Loucy (cell line): ENCODE measurements around the gene RGS6.

Source experiments
- H2AFZ ChIP-seq: fragments of 200-600 bp; sonication (generic); 2 replicates; pipeline ENCODE4 v1.6.0; 2016; ENCODE audit warnings: antibody characterized with exemption, mild to moderate bottlenecking, low read length, moderate library complexity
- H3F3A ChIP-seq: fragments of 200-600 bp; 2 replicates; pipeline ENCODE4 v1.6.0; 2016; ENCODE audit warnings: antibody characterized with exemption, low read depth, mild to moderate bottlenecking
- H3K27me3 ChIP-seq: fragments of 200-600 bp; sonication (generic); 2 replicates; pipeline ENCODE4 v1.6.1; 2014; ENCODE audit warnings: low read length, mild to moderate bottlenecking; ENCODE audit not compliant: insufficient read depth, poor library complexity, severe bottlenecking
- H3K36me3 ChIP-seq: fragments of 200-600 bp; sonication (generic); 2 replicates; pipeline ENCODE4 v1.6.1; 2016; ENCODE audit warnings: low read length; ENCODE audit not compliant: insufficient read depth
- H3K4me1 ChIP-seq: fragments of 200-600 bp; sonication (generic); 2 replicates; pipeline ENCODE4 v1.5.1; 2014; ENCODE audit warnings: low read length, mild to moderate bottlenecking; ENCODE audit not compliant: insufficient read depth, poor library complexity, severe bottlenecking
- H3K4me2 ChIP-seq: fragments of 200-600 bp; sonication (generic); 2 replicates; pipeline ENCODE4 v1.6.0; 2014; ENCODE audit warnings: antibody characterized with exemption, low read length, low read depth, mild to moderate bottlenecking; ENCODE audit not compliant: poor library complexity, severe bottlenecking
- H3K4me3 ChIP-seq: fragments of 200-600 bp; sonication (generic); 2 replicates; pipeline ENCODE4 v1.5.1; 2014; ENCODE audit warnings: low read length, mild to moderate bottlenecking, mixed read lengths; ENCODE audit not compliant: poor library complexity, severe bottlenecking
- H3K79me2 ChIP-seq: fragments of 200-600 bp; sonication (generic); 2 replicates; pipeline ENCODE4 v1.6.1; 2014; ENCODE audit warnings: low read length; ENCODE audit not compliant: insufficient read depth
- H3K9ac ChIP-seq: fragments of 200-600 bp; sonication (generic); 2 replicates; pipeline ENCODE4 v1.6.0; 2014; ENCODE audit warnings: mild to moderate bottlenecking, low read depth, low read length, moderate library complexity; ENCODE audit not compliant: poor library complexity, severe bottlenecking
- H3K9me2 ChIP-seq: fragments of 200-600 bp; sonication (generic); replicated peaks from 2 replicates; pipeline ENCODE4 v1.6.1; 2016; ENCODE audit warnings: low read depth, low read length, mixed read lengths
- H3K9me3 ChIP-seq: fragments of 200-600 bp; sonication (generic); 2 replicates; pipeline ENCODE4 v1.6.1; 2014; ENCODE audit warnings: mild to moderate bottlenecking, antibody characterized with exemption, low read length, low read depth; ENCODE audit not compliant: insufficient read depth
- H4K20me1 ChIP-seq: fragments of 200-600 bp; sonication (generic); 2 replicates; pipeline ENCODE4 v1.6.0; 2014; ENCODE audit warnings: antibody characterized with exemption, low read length, mild to moderate bottlenecking; ENCODE audit not compliant: insufficient read depth, poor library complexity, severe bottlenecking
- CTCF ChIP-seq: fragments of 200-600 bp; sonication (generic); conservative IDR thresholded peaks from 2 replicates; pipeline ENCODE4 v1.5.1; 2014; ENCODE audit warnings: mild to moderate bottlenecking, antibody characterized with exemption, low read length
- EZH2phosphoT487 ChIP-seq: fragments of 200-600 bp; IDR thresholded peaks from 2 replicates; pipeline ENCODE4 v1.6.1; 2018; ENCODE audit warnings: antibody characterized with exemption, mild to moderate bottlenecking, moderate library complexity, borderline replicate concordance

Gene RGS6

GRCh38 chr14:72017290-72017689 lies 85.1 kb downstream of the RGS6 start:
- Histone ChIP-seq H3K9ac (no peak overlapping the region), H4K20me1 (no peaks in the 10 kb centered on the region), H3K4me2 (no peak overlapping the region), H3K4me1 (peaks cover 10% of the 10 kb centered on the region), H3K27me3 (no peaks in the 10 kb centered on the region), H3K9me2 (no peaks in the 10 kb centered on the region), H2AFZ (no peak overlapping the region), H3F3A (no peaks in the 10 kb centered on the region; the same call in 1 of the 2 replicates), H3K4me3 (no peak overlapping the region), H3K79me2 (no peaks in the 10 kb centered on the region; the same call in 1 of the 2 replicates), H3K9me3 (peaks cover 6% of the 10 kb centered on the region; the same call in 1 of the 2 replicates), H3K36me3 (no peaks in the 10 kb centered on the region)
- TF ChIP-seq CTCF (no peak), EZH2phosphoT487 (no peak)

GRCh38 chr14:72023128-72024042 lies 91.2 kb downstream of the RGS6 start:
- no peaks in the 10 kb centered on the region for H3F3A ChIP-seq
- H3K9me3 ChIP-seq = no peaks in the 10 kb centered on the region
- no peaks in the 10 kb centered on the region for H3K9me2 ChIP-seq
- peaks cover 4% of the 10 kb centered on the region; the same call in 1 of the 2 replicates for H3K79me2 ChIP-seq
- H2AFZ ChIP-seq = peak overlapping the region; percentile 13; the same call in 1 of the 2 replicates
- peaks cover 60% of the 10 kb centered on the region for H3K4me1 ChIP-seq
- H3K27me3 ChIP-seq = no peaks in the 10 kb centered on the region
- peak overlapping the region; percentile 49 for H3K4me2 ChIP-seq
- peak overlapping the region; percentile 47 for H3K9ac ChIP-seq
- no peaks in the 10 kb centered on the region for H4K20me1 ChIP-seq
- no peak overlapping the region for H3K4me3 ChIP-seq
- H3K36me3 ChIP-seq = no peaks in the 10 kb centered on the region
- TF ChIP-seq CTCF (no peak), EZH2phosphoT487 (no peak)

- Histone ChIP-seq H3K4me3 (peak overlapping the region; percentile 21), H3K4me1 (peaks cover 58% of the 10 kb centered on the region), H3K36me3 (no peaks in the 10 kb centered on the region), H2AFZ (peak overlapping the region; percentile 13; the same call in 1 of the 2 replicates), H3K9me3 (no peaks in the 10 kb centered on the region), H3K4me2 (peak overlapping the region; percentile 49), H3K9ac (peak overlapping the region; percentile 65), H3K9me2 (no peaks in the 10 kb centered on the region), H3K27me3 (no peaks in the 10 kb centered on the region), H3F3A (no peaks in the 10 kb centered on the region), H3K79me2 (peaks cover 4% of the 10 kb centered on the region; the same call in 1 of the 2 replicates), H4K20me1 (no peaks in the 10 kb centered on the region)
- peak; percentile 91 for TF ChIP-seq CTCF
- no peak for TF ChIP-seq EZH2phosphoT487
These were observed 91.8 kb downstream of the RGS6 start for GRCh38 chr14:72024043-72024407.
